MM.1S (cell line): ENCODE measurements around the gene SART3.
A peak's percentile ranks its signal among the peaks of the same experiment; 100 is the strongest.

Experiments
- DNase-seq: peaks from one replicate; pipeline ENCODE4 v3.0.0-alpha.2; 2015
- H2AFZ ChIP-seq: fragments of 300-600 bp; sonication (generic); 2 replicates; pipeline ENCODE4 v1.6.0; 2016; ENCODE audit warnings: antibody characterized with exemption, low read length
- H3F3A ChIP-seq: fragments of 300-600 bp; sonication (generic); 2 replicates; pipeline ENCODE4 v1.6.1; 2016; ENCODE audit warnings: mild to moderate bottlenecking, antibody characterized with exemption, low read length, moderate library complexity, mixed read lengths; ENCODE audit not compliant: insufficient read depth
- H3K27ac ChIP-seq: fragments of 300-600 bp; sonication (generic); 2 replicates; pipeline ENCODE4 v1.5.1; 2016; ENCODE audit warnings: mild to moderate bottlenecking, low read length
- H3K27me3 ChIP-seq: fragments of 300-600 bp; sonication (generic); replicated peaks from 2 replicates; pipeline ENCODE4 v1.6.0; 2016; ENCODE audit warnings: low read length; ENCODE audit not compliant: insufficient read depth
- H3K36me3 ChIP-seq: fragments of 300-600 bp; sonication (generic); replicated peaks from 2 replicates; pipeline ENCODE4 v1.6.1; 2016; ENCODE audit warnings: mild to moderate bottlenecking, low read length, mixed read lengths; ENCODE audit not compliant: insufficient read depth
- H3K4me1 ChIP-seq: fragments of 300-600 bp; sonication (generic); 2 replicates; pipeline ENCODE4 v1.6.1; 2016; ENCODE audit warnings: low read length, mixed read lengths
- H3K4me2 ChIP-seq: fragments of 300-600 bp; sonication (generic); 2 replicates; pipeline ENCODE4 v1.6.0; 2016; ENCODE audit warnings: low read depth, low read length
- H3K4me3 ChIP-seq: fragments of 300-600 bp; sonication (generic); 2 replicates; pipeline ENCODE4 v1.5.1; 2016; ENCODE audit warnings: low read length, mixed read lengths
- H3K79me2 ChIP-seq: fragments of 300-600 bp; sonication (generic); 2 replicates; pipeline ENCODE4 v1.6.1; 2016; ENCODE audit warnings: mixed run types, low read length, mixed read lengths
- H3K9ac ChIP-seq: fragments of 300-600 bp; sonication (generic); 2 replicates; pipeline ENCODE4 v1.6.1; 2016; ENCODE audit warnings: low read length, mixed read lengths
- H3K9me2 ChIP-seq: fragments of 300-600 bp; sonication (generic); replicated peaks from 2 replicates; pipeline ENCODE4 v1.6.1; 2016; ENCODE audit warnings: mild to moderate bottlenecking, low read length, mixed read lengths; ENCODE audit not compliant: insufficient read depth
- H3K9me3 ChIP-seq: fragments of 300-600 bp; sonication (generic); replicated peaks from 2 replicates; pipeline ENCODE4 v1.6.1; 2016; ENCODE audit warnings: mild to moderate bottlenecking, low read length, mixed read lengths; ENCODE audit not compliant: insufficient read depth
- H4K20me1 ChIP-seq: fragments of 300-600 bp; sonication (generic); 2 replicates; pipeline ENCODE4 v1.6.1; 2016; ENCODE audit warnings: mild to moderate bottlenecking, low read length, moderate library complexity, mixed read lengths; ENCODE audit not compliant: insufficient read depth
- CTCF ChIP-seq: fragments of 300-600 bp; sonication (generic); IDR thresholded peaks from 2 replicates; pipeline ENCODE4 v1.5.1; 2016; ENCODE audit warnings: antibody characterized with exemption, low read length, mixed read lengths
- EZH2 ChIP-seq: fragments of 300-600 bp; sonication (generic); optimal IDR thresholded peaks from 2 replicates; pipeline ENCODE3; 2017; ENCODE audit warnings: low read depth, mild to moderate bottlenecking, antibody characterized with exemption, low read length, mixed read lengths
- EZH2phosphoT487 ChIP-seq: fragments of 300-600 bp; sonication (generic); IDR thresholded peaks from 2 replicates; pipeline ENCODE4 v1.6.1; 2018; ENCODE audit warnings: antibody characterized with exemption, low read length

Gene SART3

DNA sequence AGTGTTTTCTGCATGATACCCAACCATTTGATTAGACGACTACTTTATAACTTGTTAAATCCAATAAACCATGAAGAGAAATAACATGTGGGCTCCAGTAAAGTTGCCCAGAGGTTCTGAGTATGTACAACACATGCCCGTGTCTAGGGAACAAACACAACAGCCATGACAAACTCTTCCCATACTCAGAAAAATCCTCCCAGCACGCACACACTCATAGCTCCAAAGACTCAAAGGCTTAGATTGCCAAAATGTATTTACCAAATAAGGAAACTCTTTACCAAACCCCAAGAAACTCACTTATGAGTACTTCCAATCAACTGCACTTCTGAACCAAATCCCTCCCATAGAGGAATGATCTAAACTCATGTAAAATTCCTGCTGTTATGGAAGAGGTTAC, 17.3 kb downstream of the SART3 start:
- TF ChIP-seq EZH2: no peak
- TF ChIP-seq EZH2phosphoT487: no peak
- no peak for TF ChIP-seq CTCF
- H3K27ac ChIP-seq: no peak overlapping the region

GRCh38 chr12:108542320-108542719, 18.7 kb downstream of the SART3 start:
- peaks cover 91% of the 10 kb centered on the region for H3K79me2 ChIP-seq
- 0 out of 2 replicates have a peak, but pooled peaks cover 5% of the 10 kb centered on the region for H4K20me1 ChIP-seq
- H3K9me3 ChIP-seq: no peaks in the 10 kb centered on the region
- H3K27me3 ChIP-seq: no peaks in the 10 kb centered on the region
- H3K36me3 ChIP-seq: peaks cover 23% of the 10 kb centered on the region; the same call in 1 of the 2 replicates
- H3F3A ChIP-seq: peaks cover 33% of the 10 kb centered on the region
- DNase-seq: no peak
- peak overlapping the region; percentile 52 for H3K4me2 ChIP-seq
- H2AFZ ChIP-seq: no peak overlapping the region
- peak overlapping the region; percentile 84; the same call in 1 of the 2 replicates for H3K27ac ChIP-seq
- peaks cover 20% of the 10 kb centered on the region for H3K4me1 ChIP-seq
- H3K4me3 ChIP-seq: peak overlapping the region; percentile 23
- H3K9me2 ChIP-seq: no peaks in the 10 kb centered on the region
- no peak for TF ChIP-seq CTCF
- TF ChIP-seq EZH2phosphoT487: no peak
- no peak for TF ChIP-seq EZH2
- H3K9ac ChIP-seq: peak overlapping the region; percentile 5; the same call in 1 of the 2 replicates

More for the DNA sequence above, 17.3 kb downstream of the SART3 start:
- Histone ChIP-seq H3K4me2 (no peak overlapping the region), H2AFZ (no peak overlapping the region), H3K79me2 (peaks cover 91% of the 10 kb centered on the region), H4K20me1 (0 out of 2 replicates have a peak, but pooled peaks cover 9% of the 10 kb centered on the region), H3K9me3 (no peaks in the 10 kb centered on the region), H3K4me3 (no peak overlapping the region), H3K36me3 (peaks cover 22% of the 10 kb centered on the region), H3K9me2 (no peaks in the 10 kb centered on the region), H3F3A (peaks cover 33% of the 10 kb centered on the region), H3K9ac (no peak overlapping the region), H3K4me1 (peaks cover 20% of the 10 kb centered on the region), H3K27me3 (no peaks in the 10 kb centered on the region)
- no peak for DNase-seq

GRCh38 chr12:108538616-108539195, 22.3 kb downstream of the SART3 start:
- no peaks in the 10 kb centered on the region for H3K27me3 ChIP-seq
- no peak overlapping the region for H3K9ac ChIP-seq
- H2AFZ ChIP-seq: no peak overlapping the region
- H3K9me3 ChIP-seq: no peaks in the 10 kb centered on the region
- peaks cover 25% of the 10 kb centered on the region for H3K36me3 ChIP-seq
- no peaks in the 10 kb centered on the region for H3K9me2 ChIP-seq
- H3K79me2 ChIP-seq: peaks cover 84% of the 10 kb centered on the region
- no peak overlapping the region for H3K4me2 ChIP-seq
- DNase-seq: no peak
- H3F3A ChIP-seq: peaks cover 28% of the 10 kb centered on the region
- no peak overlapping the region for H3K27ac ChIP-seq
- H3K4me1 ChIP-seq: peaks cover 20% of the 10 kb centered on the region
- no peak overlapping the region for H3K4me3 ChIP-seq
- H4K20me1 ChIP-seq: peaks cover 5% of the 10 kb centered on the region; the same call in 1 of the 2 replicates
- TF ChIP-seq EZH2phosphoT487: no peak
- no peak for TF ChIP-seq EZH2
- no peak for TF ChIP-seq CTCF
